DOHH2 (cell line): ENCODE results near the gene PTPN5.

Experiments
- H3F3A ChIP-seq: fragments of 200-600 bp; sonication (generic), shearing (Covaris generic); 2 replicates; pipeline ENCODE4 v1.6.0; 2016; ENCODE audit warnings: antibody characterized with exemption, mild to moderate bottlenecking; ENCODE audit not compliant: control insufficient read depth, insufficient read depth
- H3K27ac ChIP-seq: fragments of 200-600 bp; sonication (generic); 2 replicates; pipeline ENCODE4 v1.5.1; 2014; ENCODE audit warnings: low read depth, mild to moderate bottlenecking, low read length, moderate library complexity
- H3K27me3 ChIP-seq: fragments of 200-600 bp; sonication (generic); 2 replicates; pipeline ENCODE4 v1.6.1; 2014; ENCODE audit warnings: mild to moderate bottlenecking, low read length, mixed read lengths; ENCODE audit not compliant: control insufficient read depth
- H3K36me3 ChIP-seq: fragments of 200-600 bp; sonication (generic); 2 replicates; pipeline ENCODE4 v1.6.1; 2014; ENCODE audit warnings: mild to moderate bottlenecking, low read length, moderate library complexity, mixed read lengths; ENCODE audit not compliant: control insufficient read depth
- H3K4me1 ChIP-seq: fragments of 200-600 bp; sonication (generic); 2 replicates; pipeline ENCODE4 v1.6.1; 2014; ENCODE audit warnings: mild to moderate bottlenecking, low read length, mixed read lengths; ENCODE audit not compliant: control insufficient read depth
- H3K4me2 ChIP-seq: fragments of 200-600 bp; sonication (generic); 2 replicates; pipeline ENCODE4 v1.6.0; 2014; ENCODE audit warnings: mild to moderate bottlenecking, low read length, moderate library complexity
- H3K4me3 ChIP-seq: fragments of 200-600 bp; sonication (generic); 2 replicates; pipeline ENCODE4 v1.5.1; 2014; ENCODE audit warnings: mild to moderate bottlenecking, low read length, mixed read lengths
- H3K79me2 ChIP-seq: fragments of 200-600 bp; sonication (generic); 2 replicates; pipeline ENCODE4 v1.6.1; 2014; ENCODE audit warnings: mild to moderate bottlenecking, low read length, mixed read lengths; ENCODE audit not compliant: control insufficient read depth
- H3K9me2 ChIP-seq: fragments of 200-600 bp; sonication (generic); replicated peaks from 2 replicates; pipeline ENCODE4 v1.6.1; 2014; ENCODE audit warnings: mild to moderate bottlenecking, low read length, mixed read lengths; ENCODE audit not compliant: control insufficient read depth
- H3K9me3 ChIP-seq: fragments of 200-600 bp; sonication (generic); 2 replicates; pipeline ENCODE4 v1.6.1; 2014; ENCODE audit warnings: antibody characterized with exemption, low read length, mixed read lengths; ENCODE audit not compliant: control insufficient read depth, insufficient read depth
- H4K20me1 ChIP-seq: fragments of 200-600 bp; sonication (generic); 2 replicates; pipeline ENCODE4 v1.6.0; 2014; ENCODE audit warnings: low read depth, mild to moderate bottlenecking, antibody characterized with exemption, low read length, moderate library complexity; ENCODE audit not compliant: control insufficient read depth, insufficient read depth
- CTCF ChIP-seq: fragments of 200-600 bp; sonication (generic); IDR thresholded peaks from one replicate; pipeline ENCODE4 v1.5.1; 2014; ENCODE audit warnings: antibody characterized with exemption, mild to moderate bottlenecking, low read depth, low read length; ENCODE audit not compliant: poor library complexity, severe bottlenecking
- EZH2phosphoT487 ChIP-seq: fragments of 200-600 bp; sonication (generic); IDR thresholded peaks from 2 replicates; pipeline ENCODE4 v1.6.1; 2017; ENCODE audit warnings: borderline replicate concordance, mild to moderate bottlenecking, antibody characterized with exemption, low read length, moderate library complexity, mixed read lengths

PTPN5 gene

GRCh38 chr11:18713646-18714442, 77.8 kb downstream of the PTPN5 start:
- Histone ChIP-seq H4K20me1 (no peaks in the 10 kb centered on the region), H3K9me2 (no peaks in the 10 kb centered on the region), H3K27ac (no peak overlapping the region), H3K9me3 (no peaks in the 10 kb centered on the region), H3K4me2 (no peak overlapping the region), H3F3A (no peaks in the 10 kb centered on the region), H3K4me3 (no peak overlapping the region), H3K4me1 (no peaks in the 10 kb centered on the region), H3K36me3 (no peaks in the 10 kb centered on the region), H3K27me3 (peaks cover 11% of the 10 kb centered on the region; the same call in 1 of the 2 replicates), H3K79me2 (no peaks in the 10 kb centered on the region)
- TF ChIP-seq CTCF (no peak), EZH2phosphoT487 (no peak)

GRCh38 chr11:18710545-18710944, 81.1 kb downstream of the PTPN5 start:
- TF ChIP-seq CTCF: no peak
- TF ChIP-seq EZH2phosphoT487: no peak
- Histone ChIP-seq H4K20me1 (no peaks in the 10 kb centered on the region), H3K4me1 (peaks cover 14% of the 10 kb centered on the region), H3K79me2 (no peaks in the 10 kb centered on the region), H3K4me3 (no peak overlapping the region), H3K9me2 (no peaks in the 10 kb centered on the region), H3K27ac (no peak overlapping the region), H3K9me3 (no peaks in the 10 kb centered on the region), H3K36me3 (no peaks in the 10 kb centered on the region), H3F3A (no peaks in the 10 kb centered on the region; the same call in 1 of the 2 replicates), H3K27me3 (peaks cover 32% of the 10 kb centered on the region), H3K4me2 (no peak overlapping the region)

DNA sequence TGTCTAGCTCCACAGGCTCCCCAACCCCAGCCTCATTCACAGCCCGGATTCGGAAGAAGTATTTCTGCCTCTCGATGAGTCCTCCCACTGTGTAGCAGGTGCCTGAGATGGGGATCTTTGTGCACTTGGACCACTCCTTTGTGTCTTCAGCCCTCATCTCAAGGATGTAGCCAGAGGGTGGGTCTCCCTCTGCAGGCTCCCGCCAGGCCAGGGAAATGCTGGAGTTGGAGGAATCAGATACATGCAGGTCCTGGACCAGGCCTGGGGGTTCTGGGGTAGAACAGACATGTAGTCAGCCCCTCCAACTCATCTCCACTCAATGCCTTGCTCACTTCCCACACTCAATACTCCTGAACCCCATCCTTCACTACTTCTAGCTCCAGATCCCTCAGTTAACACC, 82.2 kb downstream of the PTPN5 start:
- peaks cover 14% of the 10 kb centered on the region for H3K4me1 ChIP-seq
- no peaks in the 10 kb centered on the region for H3K36me3 ChIP-seq
- no peak overlapping the region for H3K4me3 ChIP-seq
- H3K79me2 ChIP-seq: no peaks in the 10 kb centered on the region
- no peaks in the 10 kb centered on the region for H4K20me1 ChIP-seq
- H3K27me3 ChIP-seq: peaks cover 29% of the 10 kb centered on the region
- H3K9me3 ChIP-seq: no peaks in the 10 kb centered on the region
- H3K9me2 ChIP-seq: no peaks in the 10 kb centered on the region
- H3F3A ChIP-seq: no peaks in the 10 kb centered on the region; the same call in 1 of the 2 replicates
- no peak overlapping the region for H3K4me2 ChIP-seq
- no peak overlapping the region for H3K27ac ChIP-seq
- no peak for TF ChIP-seq CTCF
